PC-3 (cell line): ENCODE data around the gene CA7. TPM values are rescaled to one million over a fixed set of nuclear protein-coding genes. Genes with fewer than 3 reads are reported as not detected.

Source experiments
- ATAC-seq: fragments of 200-7000 bp; cut with Tn5 transposase; 2 replicates; pipeline ENCODE4 v1.9.1; 2020; ENCODE audit warnings: mild to moderate bottlenecking, moderate library complexity
- BruUV-seq: library from RNA; stranded (reverse); fragments of 400-500 nt; replicated peaks from 2 replicates; lab custom pipeline; 2021; lab: Mats Ljungman, UMichigan
- CTCF ChIA-PET: fragments of 300-600 bp; sonication (Branson Sonifier 250); formaldehyde crosslinking; loops from one replicate; lab custom pipeline; 2022; ENCODE audit warnings: antibody characterized with exemption; lab: Charles Lee
- POLR2A ChIA-PET: fragments of 300-600 bp; sonication (Branson Sonifier 250); formaldehyde crosslinking; loops from one replicate; lab custom pipeline; 2022; ENCODE audit warnings: antibody characterized with exemption; ENCODE audit not compliant: unreplicated experiment; lab: Charles Lee
- DNase-seq: peaks from one replicate; pipeline ENCODE4 v3.0.0-alpha.2; 2015
- H2AFZ ChIP-seq: fragments of 300-600 bp; sonication (generic); 2 replicates; pipeline ENCODE4 v1.6.0; 2016; ENCODE audit warnings: antibody characterized with exemption, low read length
- H3F3A ChIP-seq: fragments of 300-600 bp; sonication (generic); one replicate; pipeline ENCODE4 v1.6.0; 2017; ENCODE audit warnings: antibody characterized with exemption, low read length, control low read depth, mild to moderate bottlenecking; ENCODE audit not compliant: unreplicated experiment
- H3K27ac ChIP-seq: fragments of 300-600 bp; sonication (generic); 2 replicates; pipeline ENCODE4 v1.5.1; 2016; ENCODE audit warnings: mild to moderate bottlenecking, low read length
- H3K27me3 ChIP-seq: fragments of 300-600 bp; sonication (generic); 2 replicates; pipeline ENCODE4 v1.6.1; 2016; ENCODE audit warnings: low read length, mixed read lengths
- H3K36me3 ChIP-seq: fragments of 300-600 bp; sonication (generic); 2 replicates; pipeline ENCODE4 v1.6.1; 2016; ENCODE audit warnings: low read depth, mixed run types, low read length, mixed read lengths
- H3K4me1 ChIP-seq: fragments of 300-600 bp; sonication (generic); 2 replicates; pipeline ENCODE4 v1.5.1; 2016; ENCODE audit warnings: low read length; ENCODE audit not compliant: insufficient read depth
- H3K4me2 ChIP-seq: fragments of 300-600 bp; sonication (generic); 2 replicates; pipeline ENCODE4 v1.6.0; 2016; ENCODE audit warnings: low read length
- H3K4me3 ChIP-seq: fragments of 300-600 bp; sonication (generic); 2 replicates; pipeline ENCODE4 v1.5.1; 2016; ENCODE audit warnings: mild to moderate bottlenecking, low read length, mixed read lengths
- H3K79me2 ChIP-seq: fragments of 300-600 bp; sonication (generic); 2 replicates; pipeline ENCODE4 v1.6.1; 2017; ENCODE audit warnings: low read length, mixed read lengths
- H3K9ac ChIP-seq: fragments of 300-600 bp; sonication (generic); 2 replicates; pipeline ENCODE4 v1.6.0; 2016; ENCODE audit warnings: mild to moderate bottlenecking, low read length
- H3K9me2 ChIP-seq: fragments of 300-600 bp; sonication (generic); replicated peaks from 2 replicates; pipeline ENCODE4 v1.6.1; 2016; ENCODE audit warnings: mixed run types, low read length, mixed read lengths
- H3K9me3 ChIP-seq: fragments of 300-600 bp; sonication (generic); 2 replicates; pipeline ENCODE4 v1.6.1; 2016; ENCODE audit warnings: low read length, mixed read lengths
- H4K20me1 ChIP-seq: fragments of 300-600 bp; sonication (generic); 2 replicates; pipeline ENCODE4 v1.6.1; 2016; ENCODE audit warnings: low read length, mixed read lengths
- EZH2 ChIP-seq: fragments of 300-600 bp; sonication (generic); IDR thresholded peaks from one replicate; pipeline ENCODE4 v1.6.1; 2017; ENCODE audit warnings: antibody characterized with exemption, mild to moderate bottlenecking, low read length; ENCODE audit not compliant: unreplicated experiment
- EZH2phosphoT487 ChIP-seq: fragments of 300-600 bp; sonication (generic); IDR thresholded peaks from 2 replicates; pipeline ENCODE4 v1.6.1; 2018; ENCODE audit warnings: mild to moderate bottlenecking, antibody characterized with exemption, low read length, borderline replicate concordance
- intact Hi-C: fragments of 100-400 bp; cut with micrococcal nuclease; formaldehyde crosslinking; loops from 2 replicates; pipeline ENCODE4 v1.9.0; 2023
- total RNA-seq: library from RNA; depleted of rRNA; stranded (reverse); fragments of >200 nt; gene quantifications from 2 replicates; pipeline ENCODE4 v1.2.3, GENCODE V29; 2014
- TF ChIP-seq, protein P1 (sequence below): fragments of 300-600 bp; sonication (generic); conservative IDR thresholded peaks from 2 replicates; pipeline ENCODE4 v1.5.1; 2017; ENCODE audit warnings: antibody characterized with exemption, low read depth, mild to moderate bottlenecking, low read length

The CA7 gene
- total RNA-seq, 1 experiment from 2014 or later: not detected

DNA sequence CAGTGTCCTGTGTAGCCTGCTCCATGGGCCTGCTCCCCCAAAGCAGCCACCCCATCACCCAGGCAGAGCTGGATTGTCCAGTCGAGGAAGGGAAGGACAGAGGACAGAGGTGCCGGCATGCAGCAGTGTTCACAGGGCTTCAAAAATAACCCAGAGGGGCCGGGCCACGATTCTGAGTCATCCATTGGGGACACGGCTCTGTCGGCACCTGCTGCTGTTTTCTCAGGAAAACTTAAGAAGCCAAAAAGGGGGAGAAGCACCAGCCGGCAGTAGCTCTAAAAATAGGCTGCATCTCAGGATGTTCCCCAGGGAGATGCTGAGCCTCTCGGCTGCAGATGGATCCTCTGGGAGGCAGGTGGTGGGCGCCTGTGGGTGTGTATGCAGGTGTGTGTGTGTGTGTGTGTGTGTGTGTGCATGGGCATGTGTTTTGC, 1.6 kb downstream of the CA7 start:
- BruUV-seq: no TSS peak
- POLR2A ChIA-PET: no interaction called here

DNA sequence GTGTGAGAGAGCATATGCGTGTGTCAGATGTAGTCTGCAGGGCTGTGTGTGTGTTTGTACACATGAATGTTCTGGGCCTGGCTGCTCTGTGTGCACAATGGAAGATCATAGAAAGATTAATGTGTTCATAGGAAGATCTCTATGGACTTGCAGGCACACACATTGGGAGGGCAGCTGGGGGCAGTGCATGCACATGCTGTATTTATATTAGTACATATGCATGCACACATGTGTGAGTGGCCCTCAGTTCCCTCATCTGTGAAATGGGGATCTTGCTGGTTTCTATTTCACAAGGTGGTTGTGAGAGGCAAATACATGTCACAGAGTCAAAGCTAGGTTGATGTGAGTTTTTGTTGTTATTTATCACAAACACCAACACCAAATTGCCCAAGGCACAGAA, 2.1 kb downstream of the CA7 start:
- no peak for DNase-seq
- Histone ChIP-seq H3F3A (no peaks in the 10 kb centered on the region), H2AFZ (no peak overlapping the region), H3K27ac (no peak overlapping the region), H3K9ac (no peak overlapping the region), H3K4me1 (no peaks in the 10 kb centered on the region), H3K4me3 (no peak overlapping the region), H4K20me1 (no peaks in the 10 kb centered on the region), H3K79me2 (no peaks in the 10 kb centered on the region), H3K36me3 (no peaks in the 10 kb centered on the region), H3K9me2 (no peaks in the 10 kb centered on the region), H3K4me2 (no peak overlapping the region), H3K27me3 (peaks cover 18% of the 10 kb centered on the region), H3K9me3 (no peaks in the 10 kb centered on the region)
- no peak for ATAC-seq
- ChIA-PET CTCF (no interaction called here), POLR2A (no interaction called here)
- TF ChIP-seq, protein P1, sequence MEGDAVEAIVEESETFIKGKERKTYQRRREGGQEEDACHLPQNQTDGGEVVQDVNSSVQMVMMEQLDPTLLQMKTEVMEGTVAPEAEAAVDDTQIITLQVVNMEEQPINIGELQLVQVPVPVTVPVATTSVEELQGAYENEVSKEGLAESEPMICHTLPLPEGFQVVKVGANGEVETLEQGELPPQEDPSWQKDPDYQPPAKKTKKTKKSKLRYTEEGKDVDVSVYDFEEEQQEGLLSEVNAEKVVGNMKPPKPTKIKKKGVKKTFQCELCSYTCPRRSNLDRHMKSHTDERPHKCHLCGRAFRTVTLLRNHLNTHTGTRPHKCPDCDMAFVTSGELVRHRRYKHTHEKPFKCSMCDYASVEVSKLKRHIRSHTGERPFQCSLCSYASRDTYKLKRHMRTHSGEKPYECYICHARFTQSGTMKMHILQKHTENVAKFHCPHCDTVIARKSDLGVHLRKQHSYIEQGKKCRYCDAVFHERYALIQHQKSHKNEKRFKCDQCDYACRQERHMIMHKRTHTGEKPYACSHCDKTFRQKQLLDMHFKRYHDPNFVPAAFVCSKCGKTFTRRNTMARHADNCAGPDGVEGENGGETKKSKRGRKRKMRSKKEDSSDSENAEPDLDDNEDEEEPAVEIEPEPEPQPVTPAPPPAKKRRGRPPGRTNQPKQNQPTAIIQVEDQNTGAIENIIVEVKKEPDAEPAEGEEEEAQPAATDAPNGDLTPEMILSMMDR: no peak
- TF ChIP-seq EZH2phosphoT487 (no peak), EZH2 (no peak)
- no TSS peak for BruUV-seq
- intact Hi-C loops: no loop called here

More for the DNA sequence above, 1.6 kb downstream of the CA7 start:
- no peak overlapping the region for H3K27ac ChIP-seq
- no peaks in the 10 kb centered on the region for H4K20me1 ChIP-seq
- H3K9ac ChIP-seq: no peak overlapping the region
- H3K27me3 ChIP-seq: peaks cover 18% of the 10 kb centered on the region
- no peak overlapping the region for H3K4me3 ChIP-seq
- DNase-seq (no peak), ATAC-seq (no peak)
- CTCF ChIA-PET: no interaction called here
- intact Hi-C loops: no loop called here
- no peaks in the 10 kb centered on the region for H3K79me2 ChIP-seq
- H3K36me3 ChIP-seq: no peaks in the 10 kb centered on the region
- no peaks in the 10 kb centered on the region for H3F3A ChIP-seq
- H3K4me2 ChIP-seq: no peak overlapping the region
- no peaks in the 10 kb centered on the region for H3K9me2 ChIP-seq
- no peak overlapping the region for H2AFZ ChIP-seq
- TF ChIP-seq EZH2phosphoT487: no peak
- TF ChIP-seq, protein P1: no peak
- H3K9me3 ChIP-seq: no peaks in the 10 kb centered on the region
- H3K4me1 ChIP-seq: no peaks in the 10 kb centered on the region

DNA sequence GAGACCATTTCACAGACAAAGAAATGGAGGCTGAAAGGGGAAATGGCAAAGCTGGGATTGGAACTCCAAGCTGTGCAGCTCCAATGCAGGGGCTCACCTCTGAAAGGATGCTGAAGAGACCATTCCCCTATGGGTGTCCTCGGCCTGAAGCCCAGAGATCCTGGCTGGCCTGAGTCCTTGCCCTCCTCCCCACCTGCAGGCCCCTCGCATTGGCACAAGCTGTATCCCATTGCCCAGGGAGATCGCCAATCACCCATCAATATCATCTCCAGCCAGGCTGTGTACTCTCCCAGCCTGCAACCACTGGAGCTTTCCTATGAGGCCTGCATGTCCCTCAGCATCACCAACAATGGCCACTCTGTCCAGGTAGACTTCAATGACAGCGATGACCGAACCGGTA, 2.6 kb downstream of the CA7 start:
- Histone ChIP-seq H3K27ac (no peak overlapping the region), H3K4me3 (no peak overlapping the region), H3K4me1 (no peaks in the 10 kb centered on the region), H3K9me3 (no peaks in the 10 kb centered on the region), H3K4me2 (no peak overlapping the region), H2AFZ (no peak overlapping the region), H3K36me3 (no peaks in the 10 kb centered on the region), H3K9ac (no peak overlapping the region), H3K79me2 (no peaks in the 10 kb centered on the region), H3K27me3 (peaks cover 18% of the 10 kb centered on the region), H4K20me1 (no peaks in the 10 kb centered on the region), H3F3A (no peaks in the 10 kb centered on the region), H3K9me2 (no peaks in the 10 kb centered on the region)
- ATAC-seq: no peak
- no TSS peak for BruUV-seq
- intact Hi-C loops: no loop called here
- TF ChIP-seq EZH2 (no peak), EZH2phosphoT487 (no peak)
- TF ChIP-seq, protein P1: no peak
- no peak for DNase-seq
- ChIA-PET CTCF (no interaction called here), POLR2A (no interaction called here)
